NCI-H2107 treated with DMSO at 0.1 percent for 48 hours (cell line): ENCODE measurements around the gene NBPF9.
"Not testable (repeated sequence)": the region's sequence is repeated elsewhere in the genome, so short reads cannot be mapped to it uniquely, and the experiment has no call there.

Source experiments
- DNase-seq: peaks from one replicate; lab custom pipeline; 2025; ENCODE audit not compliant: unreplicated experiment; lab: John Stamatoyannopoulos, UW

NBPF9 gene

GRCh38 chr1:149013513-149013912 lies 89.8 kb downstream of the NBPF9 start:
- not testable (repeated sequence) for DNase-seq

GRCh38 chr1:149012599-149012998 lies 90.8 kb downstream of the NBPF9 start:
- DNase-seq = not testable (repeated sequence)

GRCh38 chr1:149009761-149010160 lies 93.6 kb downstream of the NBPF9 start:
- not testable (repeated sequence) for DNase-seq

- DNase-seq = not testable (repeated sequence)
These were observed 94.6 kb downstream of the NBPF9 start for GRCh38 chr1:149008769-149009168.

GRCh38 chr1:149008326-149008725 lies 95.0 kb downstream of the NBPF9 start:
- DNase-seq = not testable (repeated sequence)
